Endothelial cell (in vitro differentiated cells): ENCODE measurements around the gene SH3BP5L. TPM values are rescaled to one million over a fixed set of nuclear protein-coding genes. Genes with fewer than 3 reads are reported as not detected.
"Not testable (repeated sequence)": the region's sequence is repeated elsewhere in the genome, so short reads cannot be mapped to it uniquely, and the experiment has no call there.

Experiments
- DNase-seq: peaks from one replicate; pipeline ENCODE4 v3.0.0; 2021; ENCODE audit warnings: low spot score
- H3K27ac Mint-ChIP-seq: one replicate; pipeline ENCODE4 v1.8.0; 2021; ENCODE audit warnings: mixed read lengths, inconsistent platforms; ENCODE audit not compliant: unreplicated experiment
- H3K27me3 Mint-ChIP-seq: one replicate; pipeline ENCODE4 v1.8.0; 2021; ENCODE audit warnings: mild to moderate bottlenecking, moderate library complexity, mixed read lengths, inconsistent platforms; ENCODE audit not compliant: unreplicated experiment
- H3K36me3 Mint-ChIP-seq: one replicate; pipeline ENCODE4 v1.8.0; 2021; ENCODE audit warnings: mild to moderate bottlenecking, low read depth, mixed read lengths, inconsistent platforms; ENCODE audit not compliant: unreplicated experiment
- H3K4me1 Mint-ChIP-seq: one replicate; pipeline ENCODE4 v1.8.0; 2021; ENCODE audit warnings: mild to moderate bottlenecking, mixed read lengths, inconsistent platforms; ENCODE audit not compliant: unreplicated experiment
- H3K4me3 Mint-ChIP-seq: one replicate; pipeline ENCODE4 v1.8.0; 2021; ENCODE audit warnings: mild to moderate bottlenecking, mixed read lengths, inconsistent platforms; ENCODE audit not compliant: unreplicated experiment
- H3K9me3 Mint-ChIP-seq: one replicate; pipeline ENCODE4 v1.8.0; 2021; ENCODE audit warnings: mixed read lengths, inconsistent platforms; ENCODE audit not compliant: unreplicated experiment
- total RNA-seq: library from RNA; stranded (reverse); fragmentation: NEBNext Ultra II Directional; extraction: Animal tissue kit (Norgen Biotek cat#: 25700); gene quantifications from one replicate; pipeline ENCODE4 v1.2.1, GENCODE V29; 2021; ENCODE audit not compliant: unreplicated experiment
- TF ChIP-seq, protein P1 (sequence below): fragments of 200-600 bp; sonication (generic); IDR thresholded peaks from one replicate; pipeline ENCODE4 v1.5.0; 2021; ENCODE audit warnings: antibody characterized with exemption; ENCODE audit not compliant: unreplicated experiment

The SH3BP5L gene
- total RNA-seq, 1 donor from 2014 or later = 30.7 TPM

DNA sequence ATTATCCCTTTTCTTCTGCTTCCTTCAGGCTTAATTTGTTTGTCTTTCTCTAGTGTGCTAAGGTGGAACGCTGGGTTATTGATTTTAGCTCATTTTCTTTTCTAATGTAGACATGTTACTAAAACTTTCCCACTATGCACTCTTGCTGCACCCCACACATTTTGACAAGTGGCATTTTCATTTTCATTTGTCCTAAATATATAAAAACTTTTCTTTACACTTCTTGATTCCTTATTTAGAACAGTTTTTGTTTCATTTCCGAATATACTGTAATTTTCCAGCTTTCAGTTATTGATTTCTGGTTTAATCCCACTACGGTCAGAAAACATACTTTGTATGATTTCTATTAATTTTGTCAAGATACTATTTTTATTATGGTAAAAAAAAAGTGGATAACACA lies 25.3 kb downstream of the SH3BP5L start:
- H3K27me3 Mint-ChIP-seq = peaks cover 1% of the 10 kb centered on the region
- no peak for DNase-seq
- H3K9me3 Mint-ChIP-seq = peaks cover 14% of the 10 kb centered on the region
- TF ChIP-seq, protein P1, sequence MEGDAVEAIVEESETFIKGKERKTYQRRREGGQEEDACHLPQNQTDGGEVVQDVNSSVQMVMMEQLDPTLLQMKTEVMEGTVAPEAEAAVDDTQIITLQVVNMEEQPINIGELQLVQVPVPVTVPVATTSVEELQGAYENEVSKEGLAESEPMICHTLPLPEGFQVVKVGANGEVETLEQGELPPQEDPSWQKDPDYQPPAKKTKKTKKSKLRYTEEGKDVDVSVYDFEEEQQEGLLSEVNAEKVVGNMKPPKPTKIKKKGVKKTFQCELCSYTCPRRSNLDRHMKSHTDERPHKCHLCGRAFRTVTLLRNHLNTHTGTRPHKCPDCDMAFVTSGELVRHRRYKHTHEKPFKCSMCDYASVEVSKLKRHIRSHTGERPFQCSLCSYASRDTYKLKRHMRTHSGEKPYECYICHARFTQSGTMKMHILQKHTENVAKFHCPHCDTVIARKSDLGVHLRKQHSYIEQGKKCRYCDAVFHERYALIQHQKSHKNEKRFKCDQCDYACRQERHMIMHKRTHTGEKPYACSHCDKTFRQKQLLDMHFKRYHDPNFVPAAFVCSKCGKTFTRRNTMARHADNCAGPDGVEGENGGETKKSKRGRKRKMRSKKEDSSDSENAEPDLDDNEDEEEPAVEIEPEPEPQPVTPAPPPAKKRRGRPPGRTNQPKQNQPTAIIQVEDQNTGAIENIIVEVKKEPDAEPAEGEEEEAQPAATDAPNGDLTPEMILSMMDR = no peak
- peaks cover 7% of the 10 kb centered on the region for H3K36me3 Mint-ChIP-seq
- no peak overlapping the region for H3K27ac Mint-ChIP-seq
- no peak overlapping the region for H3K4me3 Mint-ChIP-seq
- no peaks in the 10 kb centered on the region for H3K4me1 Mint-ChIP-seq

DNA sequence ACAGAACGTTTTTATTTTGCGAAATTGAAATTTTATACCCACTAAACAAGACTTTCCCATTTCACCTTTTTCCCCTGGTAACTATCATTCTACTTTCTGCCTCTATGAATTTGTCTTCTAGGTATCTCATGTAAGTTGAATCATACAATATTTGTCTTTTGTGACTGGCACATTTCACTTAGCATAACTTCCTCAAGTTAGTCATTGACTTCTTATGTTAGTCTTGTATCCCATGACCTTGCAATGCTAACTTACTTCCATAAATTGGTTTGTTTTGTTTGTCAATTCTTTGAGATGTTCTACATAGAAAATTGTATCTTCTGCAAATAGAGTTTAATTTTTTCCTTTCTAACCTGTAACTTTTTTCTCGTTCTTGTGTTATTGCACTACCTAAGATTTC lies 26.9 kb downstream of the SH3BP5L start:
- H3K4me1 Mint-ChIP-seq = no peaks in the 10 kb centered on the region
- H3K27ac Mint-ChIP-seq = no peak overlapping the region
- peaks cover 5% of the 10 kb centered on the region for H3K36me3 Mint-ChIP-seq
- TF ChIP-seq, protein P1 = no peak
- no peak for DNase-seq
- peaks cover 13% of the 10 kb centered on the region for H3K9me3 Mint-ChIP-seq
- H3K27me3 Mint-ChIP-seq = no peaks in the 10 kb centered on the region
- H3K4me3 Mint-ChIP-seq = no peak overlapping the region

DNA sequence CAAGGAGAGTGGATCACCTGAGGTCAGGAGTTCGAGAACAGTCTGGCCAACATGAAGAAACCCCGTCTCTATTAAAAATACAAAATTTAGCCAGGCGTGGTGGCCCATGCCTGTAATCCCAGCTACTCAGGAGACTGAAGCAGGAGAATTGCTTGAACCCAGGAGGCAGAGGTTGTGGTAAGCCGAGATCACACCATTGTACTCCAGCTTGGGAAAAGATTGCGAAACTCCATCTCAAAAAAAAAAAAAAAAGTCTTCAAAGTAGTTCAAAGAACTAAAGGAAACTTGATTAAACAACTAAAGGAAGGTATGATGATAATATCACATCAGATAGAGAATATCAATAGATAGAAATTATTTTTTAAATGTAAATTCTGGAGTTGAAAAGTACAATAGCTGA lies 31.1 kb downstream of the SH3BP5L start:
- not testable (repeated sequence) for H3K4me1 Mint-ChIP-seq, H3K4me3 Mint-ChIP-seq, DNase-seq, H3K27me3 Mint-ChIP-seq, H3K27ac Mint-ChIP-seq, H3K9me3 Mint-ChIP-seq, H3K36me3 Mint-ChIP-seq

DNA sequence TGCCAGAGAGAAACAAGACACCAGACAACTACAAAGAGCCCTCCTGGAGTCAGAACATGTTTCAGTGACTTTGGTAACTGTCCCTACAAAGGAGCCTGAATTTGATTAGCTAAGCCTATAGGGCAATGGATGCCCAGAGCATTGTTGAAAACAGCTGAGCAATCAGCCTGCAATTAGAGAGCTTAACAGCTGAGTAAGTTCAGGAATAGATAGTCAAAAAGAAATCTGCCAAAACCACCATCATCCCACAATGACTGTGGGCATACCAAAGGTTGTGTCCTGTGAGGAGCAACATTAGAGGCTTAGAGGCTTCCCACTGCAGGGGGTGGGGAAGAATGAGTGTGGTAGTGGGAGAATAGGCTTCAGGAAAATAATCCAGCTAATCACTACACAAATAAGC lies 32.1 kb downstream of the SH3BP5L start:
- no peaks in the 10 kb centered on the region for H3K4me1 Mint-ChIP-seq
- H3K27ac Mint-ChIP-seq = no peak overlapping the region
- DNase-seq = no peak
- H3K4me3 Mint-ChIP-seq = no peak overlapping the region
- H3K27me3 Mint-ChIP-seq = no peaks in the 10 kb centered on the region
- H3K9me3 Mint-ChIP-seq = peaks cover 8% of the 10 kb centered on the region
- TF ChIP-seq, protein P1 = no peak
- peaks cover 6% of the 10 kb centered on the region for H3K36me3 Mint-ChIP-seq

DNA sequence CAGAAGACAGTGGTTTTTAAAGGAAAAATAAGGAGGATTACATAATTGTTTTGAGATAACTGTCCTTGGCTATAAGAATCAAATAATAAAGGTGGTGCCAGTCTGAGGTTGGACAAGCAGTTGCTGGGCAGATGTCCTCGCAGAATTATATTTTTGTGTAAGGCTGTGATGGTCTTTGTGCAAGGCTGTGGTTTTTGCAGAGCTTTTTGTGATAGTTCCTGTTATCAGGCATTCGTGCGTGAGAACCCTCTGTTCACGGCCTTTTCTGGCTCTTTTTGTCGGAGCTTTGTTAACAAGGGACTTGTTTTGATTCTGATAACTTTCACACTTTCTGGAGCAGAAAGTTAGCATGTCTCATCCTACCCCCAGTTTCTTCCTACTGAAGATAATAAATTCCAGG lies 33.4 kb downstream of the SH3BP5L start:
- H3K27ac Mint-ChIP-seq = no peak overlapping the region
- H3K4me1 Mint-ChIP-seq = no peaks in the 10 kb centered on the region
- peaks cover 4% of the 10 kb centered on the region for H3K27me3 Mint-ChIP-seq
- TF ChIP-seq, protein P1 = no peak
- H3K9me3 Mint-ChIP-seq = peaks cover 8% of the 10 kb centered on the region
- H3K4me3 Mint-ChIP-seq = no peak overlapping the region
- DNase-seq = no peak
- peaks cover 6% of the 10 kb centered on the region for H3K36me3 Mint-ChIP-seq

DNA sequence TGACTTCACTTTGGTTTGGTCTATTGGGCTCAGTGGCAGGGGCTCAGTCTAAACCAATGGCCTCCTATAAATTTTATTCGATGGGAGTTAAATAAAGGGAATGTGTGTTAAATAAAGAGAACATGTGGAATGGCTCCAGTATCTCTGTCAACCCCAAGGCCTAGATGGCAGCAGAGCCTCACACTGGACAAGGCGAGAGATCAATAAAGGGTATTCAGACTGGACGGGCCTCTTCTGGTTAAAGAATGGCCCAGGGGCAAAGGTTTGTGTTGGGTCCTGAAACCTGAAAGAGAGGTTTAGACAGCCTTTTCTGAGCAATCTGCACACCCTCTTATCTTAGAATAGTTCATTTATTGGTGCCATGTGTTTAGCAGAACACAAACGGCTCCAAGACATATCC lies 34.7 kb downstream of the SH3BP5L start:
- Mint-ChIP-seq H3K27ac (no peak overlapping the region), H3K27me3 (peaks cover 4% of the 10 kb centered on the region), H3K36me3 (peaks cover 6% of the 10 kb centered on the region), H3K9me3 (peaks cover 12% of the 10 kb centered on the region), H3K4me3 (no peak overlapping the region), H3K4me1 (no peaks in the 10 kb centered on the region)
- DNase-seq = no peak
- TF ChIP-seq, protein P1 = no peak
